Vagina (tissue), 2 donors: ENCODE data around the gene NCAPG2.

Experiments
- CTCF ChIP-seq, 3 experiments: fragments of 450-650 bp in 2 of 3; fragments of 200-600 bp in 1 of 3; sonication (generic) in 1 of 3; IDR thresholded peaks; one replicate each; pipeline ENCODE4 v1.5.1; 2017 to 2019; ENCODE audit warnings: antibody characterized with exemption in 3 of 3, mild to moderate bottlenecking in 2 of 3, moderate library complexity in 2 of 3
- POLR2A ChIP-seq, 2 donors: fragments of 450-650 bp; IDR thresholded peaks; one replicate each; pipeline ENCODE4 v1.6.1; 2017; ENCODE audit warnings: antibody characterized with exemption in 2 of 2, mild to moderate bottlenecking in 2 of 2, moderate library complexity in 2 of 2
- POLR2AphosphoS5 ChIP-seq, 2 donors: sonication (generic); formaldehyde crosslinking; IDR thresholded peaks; one replicate each; pipeline ENCODE4 v1.9.0; 2017; ENCODE audit warnings: antibody characterized with exemption in 2 of 2, mild to moderate bottlenecking in 2 of 2, low read depth in 1 of 2; ENCODE audit not compliant: insufficient read depth in 1 of 2

- TF ChIP-seq CTCF (IDR thresholded peaks at IDR 0.05) (no peak), POLR2AphosphoS5 (IDR thresholded peaks at IDR 0.05; ENCODE audit: insufficient read depth in 1 of 2, low read depth in 1 of 2) (no peak), POLR2A (IDR thresholded peaks at IDR 0.05) (no peak)
These were observed 115.0 kb downstream of the NCAPG2 start for GRCh38 chr7:158589653-158590052.
